Measurements from ENCODE around the gene BTG2. TPM values are rescaled to one million over a fixed set of nuclear protein-coding genes. Genes with fewer than 3 reads are reported as not detected.

The BTG2 gene
- total RNA-seq, 1 experiment from 2014 or later, result 2.2 TPM

DNA sequence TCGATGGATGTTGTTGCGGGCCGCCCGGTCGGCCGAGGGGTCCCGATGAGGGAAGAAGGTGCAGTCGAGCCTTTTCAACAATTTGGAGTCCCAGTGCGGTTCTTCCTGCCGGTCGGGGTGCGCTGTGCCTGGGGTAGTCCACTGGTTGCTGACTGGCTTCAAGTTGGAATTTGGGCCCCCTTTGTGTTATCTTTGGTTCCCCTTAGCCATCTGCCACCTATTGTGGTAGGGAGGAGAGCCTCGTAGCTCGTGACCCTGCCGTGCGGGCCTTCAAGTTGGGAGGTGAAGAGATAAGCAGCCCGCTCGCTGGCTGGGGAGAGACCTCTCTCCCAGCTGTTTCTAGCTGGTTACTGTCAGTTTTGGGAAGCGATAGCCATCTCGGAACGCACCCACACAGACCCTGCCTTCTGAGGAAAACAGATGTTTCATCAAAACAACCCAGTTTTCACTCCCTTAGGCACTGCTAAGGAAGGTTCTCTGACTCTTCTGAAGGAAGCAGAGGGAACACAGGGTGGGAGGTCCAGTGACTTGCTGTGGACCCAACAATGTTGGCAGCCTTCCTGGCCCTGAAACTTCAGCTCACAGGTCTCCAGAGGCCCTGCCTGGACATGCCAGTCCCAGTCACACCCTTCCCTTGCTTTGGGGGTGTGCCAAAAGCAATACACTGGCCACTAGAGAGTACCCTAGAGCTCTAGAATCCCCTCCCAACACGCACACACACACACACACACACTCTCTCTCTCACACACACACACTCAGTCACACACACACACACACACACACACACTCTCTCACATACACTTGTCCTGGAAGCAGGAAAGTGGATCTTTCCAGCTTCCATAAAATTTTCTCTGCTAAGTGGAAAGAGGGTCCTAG, 1.0 kb downstream of the BTG2 start:
- H3K4me1 ChIP-seq (ENCODE audit: insufficient read depth, low read length), result peaks cover 15% of the 10 kb centered on the region
- H3K79me2 ChIP-seq (ENCODE audit: low read length), result no peaks in the 10 kb centered on the region

DNA sequence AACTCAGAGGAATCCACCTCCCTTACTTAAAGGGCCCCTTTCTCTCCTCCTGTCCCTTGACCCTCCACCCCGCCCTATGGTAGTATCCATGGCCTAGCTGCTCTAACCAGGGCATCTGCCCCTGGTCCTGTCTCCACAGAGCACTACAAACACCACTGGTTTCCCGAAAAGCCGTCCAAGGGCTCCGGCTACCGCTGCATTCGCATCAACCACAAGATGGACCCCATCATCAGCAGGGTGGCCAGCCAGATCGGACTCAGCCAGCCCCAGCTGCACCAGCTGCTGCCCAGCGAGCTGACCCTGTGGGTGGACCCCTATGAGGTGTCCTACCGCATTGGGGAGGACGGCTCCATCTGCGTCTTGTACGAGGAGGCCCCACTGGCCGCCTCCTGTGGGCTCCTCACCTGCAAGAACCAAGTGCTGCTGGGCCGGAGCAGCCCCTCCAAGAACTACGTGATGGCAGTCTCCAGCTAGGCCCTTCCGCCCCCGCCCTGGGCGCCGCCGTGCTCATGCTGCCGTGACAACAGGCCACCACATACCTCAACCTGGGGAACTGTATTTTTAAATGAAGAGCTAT, 1.7 kb downstream of the BTG2 start:
- Histone ChIP-seq H3K9me2 (replicated peaks; ENCODE audit: low read length) (no peaks in the 10 kb centered on the region), H3K4me1 (ENCODE audit: insufficient read depth, low read length) (peaks cover 15% of the 10 kb centered on the region), H3K36me3 (ENCODE audit: low read depth, low read length) (no peaks in the 10 kb centered on the region), H3K27ac (ENCODE audit: low read length) (no peak overlapping the region), H3K9ac (ENCODE audit: low read length) (no peak overlapping the region), H3K27me3 (ENCODE audit: low read length) (no peaks in the 10 kb centered on the region), H3K9me3 (ENCODE audit: low read length) (no peaks in the 10 kb centered on the region), H3K4me3 (ENCODE audit: low read length) (no peak overlapping the region), H3K4me2 (ENCODE audit: low read length) (0 out of 2 replicates have a peak overlapping the region, but pooled peaks have one; percentile 97), H3K79me2 (ENCODE audit: low read length) (no peaks in the 10 kb centered on the region), H3F3A (ENCODE audit: low read length, unreplicated experiment) (no peaks in the 10 kb centered on the region), H4K20me1 (ENCODE audit: low read length) (no peaks in the 10 kb centered on the region), H2AFZ (ENCODE audit: low read length) (no peak overlapping the region)
- no peak for ATAC-seq
- CTCF ChIA-PET, result interaction anchor here (0.7 to 1.2 kb wide), 2 partner anchors 34 to 155 kb away, joined by 5 to 6 read pairs; no protein-coding TSS in a partner anchor
- DNase-seq, result no peak
- TF ChIP-seq EZH2phosphoT487 (IDR thresholded peaks at IDR 0.05; ENCODE audit: borderline replicate concordance, low read length) (no peak), EZH2 (IDR thresholded peaks at IDR 0.05; ENCODE audit: low read length, unreplicated experiment) (no peak)
- TF ChIP-seq, protein P1, sequence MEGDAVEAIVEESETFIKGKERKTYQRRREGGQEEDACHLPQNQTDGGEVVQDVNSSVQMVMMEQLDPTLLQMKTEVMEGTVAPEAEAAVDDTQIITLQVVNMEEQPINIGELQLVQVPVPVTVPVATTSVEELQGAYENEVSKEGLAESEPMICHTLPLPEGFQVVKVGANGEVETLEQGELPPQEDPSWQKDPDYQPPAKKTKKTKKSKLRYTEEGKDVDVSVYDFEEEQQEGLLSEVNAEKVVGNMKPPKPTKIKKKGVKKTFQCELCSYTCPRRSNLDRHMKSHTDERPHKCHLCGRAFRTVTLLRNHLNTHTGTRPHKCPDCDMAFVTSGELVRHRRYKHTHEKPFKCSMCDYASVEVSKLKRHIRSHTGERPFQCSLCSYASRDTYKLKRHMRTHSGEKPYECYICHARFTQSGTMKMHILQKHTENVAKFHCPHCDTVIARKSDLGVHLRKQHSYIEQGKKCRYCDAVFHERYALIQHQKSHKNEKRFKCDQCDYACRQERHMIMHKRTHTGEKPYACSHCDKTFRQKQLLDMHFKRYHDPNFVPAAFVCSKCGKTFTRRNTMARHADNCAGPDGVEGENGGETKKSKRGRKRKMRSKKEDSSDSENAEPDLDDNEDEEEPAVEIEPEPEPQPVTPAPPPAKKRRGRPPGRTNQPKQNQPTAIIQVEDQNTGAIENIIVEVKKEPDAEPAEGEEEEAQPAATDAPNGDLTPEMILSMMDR (conservative IDR thresholded peaks at IDR 0.05; ENCODE audit: low read depth, low read length), result no peak
- POLR2A ChIA-PET (ENCODE audit: unreplicated experiment), result no interaction called here
- BruUV-seq (replicated peaks), result no TSS peak
- intact Hi-C loops (cut with micrococcal nuclease), result no loop called here

More for the DNA sequence above, 1.0 kb downstream of the BTG2 start:
- ATAC-seq, result peak; percentile 39
- Histone ChIP-seq H3F3A (ENCODE audit: low read length, unreplicated experiment) (no peaks in the 10 kb centered on the region), H3K4me2 (ENCODE audit: low read length) (peak overlapping the region; percentile 97), H3K27ac (ENCODE audit: low read length) (no peak overlapping the region), H2AFZ (ENCODE audit: low read length) (peak overlapping the region; percentile 97), H4K20me1 (ENCODE audit: low read length) (no peaks in the 10 kb centered on the region), H3K36me3 (ENCODE audit: low read depth, low read length) (no peaks in the 10 kb centered on the region), H3K9ac (ENCODE audit: low read length) (peak overlapping the region; percentile 60; the same call in 1 of the 2 replicates), H3K27me3 (ENCODE audit: low read length) (peaks cover 1% of the 10 kb centered on the region; the same call in 1 of the 2 replicates), H3K9me2 (replicated peaks; ENCODE audit: low read length) (no peaks in the 10 kb centered on the region), H3K9me3 (ENCODE audit: low read length) (no peaks in the 10 kb centered on the region), H3K4me3 (ENCODE audit: low read length) (peak overlapping the region; percentile 85)
- peak; percentile 65 for DNase-seq
- intact Hi-C loops (cut with micrococcal nuclease), result no loop called here
- TF ChIP-seq, protein P1 (conservative IDR thresholded peaks at IDR 0.05; ENCODE audit: low read depth, low read length), result no peak; the same call in 1 of the 2 replicates
- TF ChIP-seq EZH2phosphoT487 (IDR thresholded peaks at IDR 0.05; ENCODE audit: borderline replicate concordance, low read length) (no peak), EZH2 (IDR thresholded peaks at IDR 0.05; ENCODE audit: low read length, unreplicated experiment) (no peak)
- TSS peak; percentile 54 for BruUV-seq (replicated peaks)
- CTCF ChIA-PET, result interaction anchor here (0.6 to 1.2 kb wide), 5 partner anchors 21 to 155 kb away, joined by 3 to 6 read pairs (median 4); no protein-coding TSS in a partner anchor
- POLR2A ChIA-PET (ENCODE audit: unreplicated experiment), result interaction anchor here (0.5 to 0.6 kb wide), 2 partner anchors 225 to 1475 kb away, joined by 3 read pairs; no protein-coding TSS in a partner anchor

All from PC-3 (cell line).